ENCODE data around the gene FBH1. TPM values are rescaled to one million over a fixed set of nuclear protein-coding genes. Genes with fewer than 3 reads are reported as not detected.

FBH1 gene
- total and polyA plus RNA-seq, 9 of the 15 experiments (the other 6 are each of a cell fraction or from before 2014, with no cell fraction given) = 13.4 to 108 (median 77.8) TPM

DNA sequence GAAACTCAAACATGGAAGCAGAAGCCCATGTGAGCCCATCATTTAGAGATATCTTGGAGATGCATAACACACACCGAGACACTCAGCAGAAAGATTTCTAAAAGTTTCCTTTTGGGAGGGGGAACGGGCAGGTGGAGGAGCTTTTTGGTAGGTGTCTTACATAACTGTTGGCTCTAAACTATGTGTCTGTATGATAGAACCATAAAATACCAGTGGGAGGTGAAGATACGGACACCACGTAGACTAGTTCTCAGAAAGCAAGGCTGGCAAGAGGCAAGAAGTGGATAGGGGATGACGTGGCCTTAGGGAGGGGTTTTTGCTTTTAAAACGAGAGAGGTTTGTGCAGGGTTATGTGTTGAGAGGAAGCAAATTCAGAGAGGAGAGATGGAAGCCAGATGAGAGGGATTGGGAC, 50.8 kb downstream of the FBH1 start (continued):
- TF ChIP-seq, protein P1, sequence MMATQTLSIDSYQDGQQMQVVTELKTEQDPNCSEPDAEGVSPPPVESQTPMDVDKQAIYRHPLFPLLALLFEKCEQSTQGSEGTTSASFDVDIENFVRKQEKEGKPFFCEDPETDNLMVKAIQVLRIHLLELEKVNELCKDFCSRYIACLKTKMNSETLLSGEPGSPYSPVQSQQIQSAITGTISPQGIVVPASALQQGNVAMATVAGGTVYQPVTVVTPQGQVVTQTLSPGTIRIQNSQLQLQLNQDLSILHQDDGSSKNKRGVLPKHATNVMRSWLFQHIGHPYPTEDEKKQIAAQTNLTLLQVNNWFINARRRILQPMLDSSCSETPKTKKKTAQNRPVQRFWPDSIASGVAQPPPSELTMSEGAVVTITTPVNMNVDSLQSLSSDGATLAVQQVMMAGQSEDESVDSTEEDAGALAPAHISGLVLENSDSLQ (IDR thresholded peaks at IDR 0.05) = peak; percentile 34; the same call in 1 of the 2 replicates
- TF ChIP-seq CXXC5 (CRISPR knock-in tag; IDR thresholded peaks at IDR 0.05) (peak; percentile 69), TRIM28 (IDR thresholded peaks at IDR 0.05) (0 out of 2 replicates have a peak, but pooled peaks have one; percentile 45), ZNF143 (CRISPR knock-in tag; IDR thresholded peaks at IDR 0.05) (no peak), HSF4 (CRISPR knock-in tag; IDR thresholded peaks at IDR 0.05; ENCODE audit: borderline replicate concordance) (no peak), TCF3 (CRISPR knock-in tag; IDR thresholded peaks at IDR 0.05) (peak; percentile 83), HDAC1 (IDR thresholded peaks at IDR 0.05) (peak in 1 of 2 experiments; percentile 72; a peak in 2 of 4 replicates), HNRNPLL (IDR thresholded peaks at IDR 0.05; ENCODE audit: low read depth, low read length, poor library complexity, severe bottlenecking) (peak; percentile 71), FOSL1 (tag; conservative IDR thresholded peaks at IDR 0.05) (peak; percentile 66), SUPT5H (IDR thresholded peaks at IDR 0.05) (0 out of 2 replicates have a peak, but pooled peaks have one; percentile 35), SMARCE1 (IDR thresholded peaks at IDR 0.05) (peak; percentile 72; the same call in 1 of the 2 replicates), ZNF316 (IDR thresholded peaks at IDR 0.05) (peak; percentile 28), RBM39 (optimal IDR thresholded peaks at IDR 0.05; ENCODE audit: low read depth, low read length) (no peak), CHD1 (IDR thresholded peaks at IDR 0.05; ENCODE audit: low read length) (no peak), NR2C1 (IDR thresholded peaks at IDR 0.05) (0 out of 2 replicates have a peak, but pooled peaks have one; percentile 33), NR2C1 (tag; IDR thresholded peaks at IDR 0.05) (no peak), POLR2AphosphoS5 (IDR thresholded peaks at IDR 0.05; ENCODE audit: control insufficient read depth, insufficient read depth, low read depth, low read length) (peak; percentile 61; the same call in 1 of the 2 replicates), MTA3 (IDR thresholded peaks at IDR 0.05; ENCODE audit: borderline replicate concordance) (peak; percentile 56; the same call in 1 of the 2 replicates), JUND (IDR thresholded peaks at IDR 0.05; ENCODE audit: borderline replicate concordance, low read depth, low read length) (peak; percentile 83), JUND (tag; IDR thresholded peaks at IDR 0.05; ENCODE audit: borderline replicate concordance, low read depth, low read length) (peak; percentile 71; the same call in 1 of the 3 replicates), ZNF311 (CRISPR knock-in tag; IDR thresholded peaks at IDR 0.05) (no peak), CHD2 (IDR thresholded peaks at IDR 0.05; ENCODE audit: low read depth, low read length) (no peak), ZNF75A (CRISPR knock-in tag; IDR thresholded peaks at IDR 0.05) (no peak), EP400 (IDR thresholded peaks at IDR 0.05) (peak; percentile 86), EHMT2 (IDR thresholded peaks at IDR 0.05) (peak; percentile 74)
- TF ChIP-seq, protein P2, sequence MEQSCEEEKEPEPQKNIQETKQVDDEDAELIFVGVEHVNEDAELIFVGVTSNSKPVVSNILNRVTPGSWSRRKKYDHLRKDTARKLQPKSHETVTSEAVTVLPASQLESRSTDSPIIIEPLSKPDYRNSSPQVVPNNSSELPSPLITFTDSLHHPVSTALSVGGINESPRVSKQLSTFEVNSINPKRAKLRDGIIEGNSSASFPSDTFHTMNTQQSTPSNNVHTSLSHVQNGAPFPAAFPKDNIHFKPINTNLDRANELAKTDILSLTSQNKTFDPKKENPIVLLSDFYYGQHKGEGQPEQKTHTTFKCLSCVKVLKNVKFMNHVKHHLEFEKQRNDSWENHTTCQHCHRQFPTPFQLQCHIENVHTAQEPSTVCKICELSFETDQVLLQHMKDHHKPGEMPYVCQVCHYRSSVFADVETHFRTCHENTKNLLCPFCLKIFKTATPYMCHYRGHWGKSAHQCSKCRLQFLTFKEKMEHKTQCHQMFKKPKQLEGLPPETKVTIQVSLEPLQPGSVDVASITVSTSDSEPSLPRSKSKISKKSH (CRISPR knock-in tag; IDR thresholded peaks at IDR 0.05) = no peak
- TF ChIP-seq, protein P3, sequence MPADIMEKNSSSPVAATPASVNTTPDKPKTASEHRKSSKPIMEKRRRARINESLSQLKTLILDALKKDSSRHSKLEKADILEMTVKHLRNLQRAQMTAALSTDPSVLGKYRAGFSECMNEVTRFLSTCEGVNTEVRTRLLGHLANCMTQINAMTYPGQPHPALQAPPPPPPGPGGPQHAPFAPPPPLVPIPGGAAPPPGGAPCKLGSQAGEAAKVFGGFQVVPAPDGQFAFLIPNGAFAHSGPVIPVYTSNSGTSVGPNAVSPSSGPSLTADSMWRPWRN (IDR thresholded peaks at IDR 0.05; ENCODE audit: low read depth) = no peak
- TF ChIP-seq, protein P4, sequence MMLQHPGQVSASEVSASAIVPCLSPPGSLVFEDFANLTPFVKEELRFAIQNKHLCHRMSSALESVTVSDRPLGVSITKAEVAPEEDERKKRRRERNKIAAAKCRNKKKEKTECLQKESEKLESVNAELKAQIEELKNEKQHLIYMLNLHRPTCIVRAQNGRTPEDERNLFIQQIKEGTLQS (IDR thresholded peaks at IDR 0.05) = peak; percentile 78
- TF ChIP-seq, protein P4 (CRISPR knock-in tag; conservative IDR thresholded peaks at IDR 0.05) = no peak

All from K562 (cell line).